C4-2B (cell line): ENCODE measurements around the gene HIF3A.

Experiments used
- H3K27ac ChIP-seq: fragments of 450-650 bp; 2 replicates; pipeline ENCODE4 v1.5.1; 2017
- ZFX ChIP-seq: fragments of 450-650 bp; IDR thresholded peaks from 2 replicates; pipeline ENCODE4 v1.6.1; 2017
- TF ChIP-seq, protein P1 (sequence below): fragments of 450-650 bp; conservative IDR thresholded peaks from 2 replicates; pipeline ENCODE4 v1.5.1; 2017; ENCODE audit warnings: mild to moderate bottlenecking

The HIF3A gene

DNA sequence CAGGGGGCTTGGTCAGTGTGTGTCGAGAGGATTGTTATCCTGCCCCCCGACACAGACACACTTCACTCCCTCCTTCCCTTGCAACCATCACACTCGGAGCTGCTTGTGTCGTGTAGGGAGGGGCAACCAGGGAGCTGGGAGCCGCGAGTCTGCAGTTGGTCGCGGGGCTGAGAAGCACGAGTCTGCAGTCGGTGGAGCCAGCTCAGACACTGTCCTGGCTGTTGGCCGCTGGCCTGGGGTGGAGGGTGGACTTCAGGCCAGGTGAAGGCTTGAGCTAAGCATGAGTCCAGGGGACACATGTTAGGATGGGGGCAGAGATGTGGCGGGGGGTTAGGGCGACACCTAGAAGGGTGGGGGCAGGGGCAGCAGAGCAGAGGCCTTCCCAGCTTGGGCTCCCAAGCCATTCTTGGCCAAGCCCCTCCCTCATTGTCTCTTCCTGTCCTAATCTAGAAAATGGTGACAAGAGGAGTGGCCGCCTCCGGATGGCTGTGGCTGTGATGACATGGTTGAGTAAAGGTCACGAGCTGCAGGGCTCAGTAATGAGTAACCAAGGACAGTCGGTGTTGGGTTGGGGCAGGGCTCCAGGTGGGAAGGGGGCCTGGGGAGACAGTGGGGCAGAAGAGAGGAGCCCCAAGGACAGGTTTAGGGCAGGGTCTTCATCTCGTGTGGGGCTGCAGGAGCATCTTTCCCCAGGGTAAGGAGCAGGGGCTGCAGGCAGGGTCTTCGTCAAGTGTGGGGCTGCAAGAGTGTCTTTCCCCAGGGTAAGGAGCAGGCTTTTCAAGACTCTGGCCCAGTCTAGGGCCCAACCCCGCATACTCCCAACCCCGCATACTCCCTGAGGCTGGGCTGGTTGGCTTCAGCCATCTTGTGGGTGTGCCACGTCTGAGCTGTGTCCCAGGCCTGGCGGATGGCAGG, 58.6 kb downstream of the HIF3A start:
- H3K27ac ChIP-seq: no peak overlapping the region
- no peak for TF ChIP-seq ZFX
- TF ChIP-seq, protein P1, sequence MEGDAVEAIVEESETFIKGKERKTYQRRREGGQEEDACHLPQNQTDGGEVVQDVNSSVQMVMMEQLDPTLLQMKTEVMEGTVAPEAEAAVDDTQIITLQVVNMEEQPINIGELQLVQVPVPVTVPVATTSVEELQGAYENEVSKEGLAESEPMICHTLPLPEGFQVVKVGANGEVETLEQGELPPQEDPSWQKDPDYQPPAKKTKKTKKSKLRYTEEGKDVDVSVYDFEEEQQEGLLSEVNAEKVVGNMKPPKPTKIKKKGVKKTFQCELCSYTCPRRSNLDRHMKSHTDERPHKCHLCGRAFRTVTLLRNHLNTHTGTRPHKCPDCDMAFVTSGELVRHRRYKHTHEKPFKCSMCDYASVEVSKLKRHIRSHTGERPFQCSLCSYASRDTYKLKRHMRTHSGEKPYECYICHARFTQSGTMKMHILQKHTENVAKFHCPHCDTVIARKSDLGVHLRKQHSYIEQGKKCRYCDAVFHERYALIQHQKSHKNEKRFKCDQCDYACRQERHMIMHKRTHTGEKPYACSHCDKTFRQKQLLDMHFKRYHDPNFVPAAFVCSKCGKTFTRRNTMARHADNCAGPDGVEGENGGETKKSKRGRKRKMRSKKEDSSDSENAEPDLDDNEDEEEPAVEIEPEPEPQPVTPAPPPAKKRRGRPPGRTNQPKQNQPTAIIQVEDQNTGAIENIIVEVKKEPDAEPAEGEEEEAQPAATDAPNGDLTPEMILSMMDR: no peak

DNA sequence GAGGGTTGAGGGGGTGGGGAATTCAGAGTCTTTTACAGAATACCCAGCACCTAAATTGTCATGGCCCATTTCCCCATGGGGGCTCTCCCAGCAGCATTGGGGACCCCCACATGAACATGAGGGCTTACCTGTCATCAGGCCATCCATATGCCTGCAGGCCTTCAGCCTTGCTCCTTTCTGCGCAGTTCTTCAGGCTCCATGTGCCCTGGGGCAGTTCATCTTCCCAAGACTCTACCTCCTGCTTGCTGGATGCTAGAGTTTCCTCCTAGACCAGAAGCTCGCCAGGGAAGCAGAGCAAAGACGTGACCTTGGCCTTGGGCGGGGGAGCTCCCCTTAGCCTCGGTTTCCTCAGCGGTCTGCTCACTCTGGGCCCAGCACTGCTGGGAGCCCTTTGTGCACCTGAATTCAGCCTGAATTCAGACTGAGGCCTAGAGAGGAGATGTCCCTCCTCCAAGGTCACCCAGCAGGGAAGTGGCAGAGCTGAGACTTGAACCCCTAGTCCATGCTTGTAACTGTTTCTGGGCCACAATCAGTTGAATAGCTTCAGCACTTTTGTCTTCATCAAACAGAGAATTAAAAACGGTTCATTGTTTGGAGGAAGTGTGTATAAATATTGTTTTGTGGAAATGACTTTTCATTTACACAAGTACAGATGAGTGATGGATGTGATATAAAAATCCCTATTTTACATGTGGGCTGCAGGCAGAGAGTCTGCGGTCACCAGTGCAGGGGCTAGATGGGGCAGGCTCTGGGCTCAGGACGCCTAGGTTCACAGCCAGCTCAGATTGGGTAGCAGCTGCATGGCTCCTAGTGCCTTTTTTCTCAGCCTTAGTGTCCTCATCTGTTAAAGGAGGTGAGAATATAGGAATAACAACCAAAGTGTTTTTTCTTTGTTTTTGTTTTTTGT, 59.6 kb downstream of the HIF3A start:
- H3K27ac ChIP-seq: no peak overlapping the region
- TF ChIP-seq ZFX: no peak
- TF ChIP-seq, protein P1: no peak

DNA sequence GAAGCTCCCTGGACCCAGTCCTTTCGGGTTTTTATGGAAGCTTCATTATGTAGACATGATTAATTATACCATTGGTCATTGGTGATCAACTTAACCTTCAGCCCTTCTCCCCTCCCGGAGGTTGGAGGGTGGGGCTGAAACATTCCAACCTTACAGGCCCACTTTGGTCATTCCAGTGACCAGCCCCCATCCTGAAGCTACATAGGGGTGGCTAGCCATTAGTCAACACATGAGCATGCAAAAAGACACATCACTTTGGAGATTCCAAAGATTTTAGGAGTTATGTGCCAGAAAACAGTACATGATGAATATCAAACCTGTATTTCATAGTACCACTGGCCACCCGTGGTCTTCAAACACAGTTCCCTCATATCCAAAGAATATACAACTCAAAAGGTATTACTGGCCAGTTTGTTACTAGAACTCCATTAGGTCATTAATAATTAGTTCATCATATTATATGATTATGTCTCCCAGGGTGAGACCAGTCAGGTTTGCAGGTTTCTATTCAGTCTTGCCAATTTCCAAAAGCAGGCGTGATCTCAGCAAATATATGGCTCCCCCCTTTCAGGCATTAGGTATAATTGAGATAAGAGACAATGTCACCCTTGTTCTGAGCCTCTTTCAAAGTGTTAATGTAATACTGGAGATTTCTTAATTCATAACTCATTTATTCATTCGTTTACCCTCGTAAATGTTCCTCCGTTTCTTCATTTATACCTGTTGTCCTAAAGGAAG, 61.2 kb downstream of the HIF3A start:
- H3K27ac ChIP-seq: no peak overlapping the region
- no peak for TF ChIP-seq ZFX
- TF ChIP-seq, protein P1: no peak

DNA sequence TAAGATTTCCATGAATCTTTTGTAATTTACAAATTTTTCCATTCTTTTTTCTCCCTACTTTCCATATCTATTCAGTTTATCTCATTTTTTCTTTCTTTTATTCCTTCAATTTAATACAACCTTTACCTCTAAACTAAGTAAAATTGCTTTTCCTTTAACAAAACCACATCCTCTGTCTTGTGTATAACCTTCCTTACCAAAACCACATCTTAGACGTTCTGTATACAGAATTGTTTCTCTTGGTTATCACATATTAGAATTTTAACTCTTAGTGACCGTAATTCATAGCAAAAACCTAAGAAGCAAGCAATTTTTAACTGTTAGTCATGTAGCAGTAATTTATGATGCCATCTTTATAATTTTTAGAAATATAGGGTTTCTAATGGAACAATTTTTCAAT, 65.1 kb downstream of the HIF3A start:
- no peak overlapping the region for H3K27ac ChIP-seq
- TF ChIP-seq, protein P1: no peak
- TF ChIP-seq ZFX: no peak

DNA sequence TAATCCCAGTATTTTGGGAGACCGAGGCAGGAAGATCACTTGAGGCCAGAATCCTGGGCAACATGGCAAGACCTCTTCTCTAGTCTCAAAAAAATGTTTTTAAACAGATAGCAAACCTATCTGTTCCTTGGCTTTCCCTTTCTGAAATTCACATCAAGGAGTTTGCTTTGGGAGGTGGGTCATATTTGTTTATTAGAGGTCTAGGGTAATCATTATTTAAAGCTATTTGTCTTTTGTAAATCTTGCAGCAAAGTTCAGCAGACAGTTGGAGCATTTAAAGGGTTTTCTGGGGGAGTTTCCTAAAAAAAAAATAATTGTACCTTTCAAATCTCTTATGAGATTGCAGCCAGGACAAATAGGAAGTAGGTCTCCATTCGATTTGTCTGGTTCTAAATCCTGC, 67.5 kb downstream of the HIF3A start:
- H3K27ac ChIP-seq: no peak overlapping the region
- TF ChIP-seq, protein P1: no peak
- no peak for TF ChIP-seq ZFX

DNA sequence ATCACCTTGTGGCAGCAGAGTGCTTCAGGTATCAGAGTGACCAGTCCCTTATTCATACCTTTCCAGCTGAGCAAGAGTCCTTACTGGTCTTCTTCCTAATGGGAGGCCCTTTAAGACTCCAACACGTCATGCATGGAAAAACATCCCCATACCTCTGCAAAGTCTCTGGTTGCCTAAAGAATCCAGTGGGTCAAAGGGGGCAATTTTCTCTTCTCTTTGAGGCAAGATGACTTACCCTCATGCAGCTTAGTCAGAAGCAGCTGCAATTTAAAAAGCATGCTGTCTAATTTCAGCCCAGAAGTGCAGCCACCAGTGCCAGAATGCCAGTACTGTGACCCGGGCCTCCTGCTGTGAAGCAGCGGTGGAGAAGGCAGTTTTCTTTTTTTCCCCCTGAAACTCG, 68.7 kb downstream of the HIF3A start:
- TF ChIP-seq, protein P1: no peak
- no peak for TF ChIP-seq ZFX
- H3K27ac ChIP-seq: no peak overlapping the region
